Iris pigment epithelial cell (primary cell): ENCODE results near the gene PRRC2B.

Source experiments
- DNase-seq: peaks from one replicate; pipeline ENCODE4 v3.0.0-alpha.2; 2011; ENCODE audit warnings: low read depth

PRRC2B gene

DNA sequence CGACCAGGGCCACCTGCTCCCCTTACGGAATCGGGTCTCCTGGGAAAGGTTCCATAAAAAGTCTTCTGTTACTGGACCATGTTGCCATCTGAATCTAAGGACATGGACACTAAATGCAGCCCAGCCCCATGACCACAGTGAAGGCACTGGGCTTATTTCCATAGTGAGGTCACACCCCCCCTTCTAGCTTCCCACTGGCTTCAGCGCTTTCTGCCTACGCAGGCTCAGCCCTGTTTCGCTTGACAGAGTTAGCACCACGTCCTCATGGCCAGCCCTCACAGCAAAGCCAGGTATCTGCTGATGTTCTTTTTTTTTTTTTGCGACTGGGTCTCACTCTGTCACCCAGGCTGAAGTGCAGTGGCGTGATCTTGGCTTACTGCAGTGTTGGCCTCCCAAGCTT lies 123.0 kb downstream of the PRRC2B start:
- no peak for DNase-seq

DNA sequence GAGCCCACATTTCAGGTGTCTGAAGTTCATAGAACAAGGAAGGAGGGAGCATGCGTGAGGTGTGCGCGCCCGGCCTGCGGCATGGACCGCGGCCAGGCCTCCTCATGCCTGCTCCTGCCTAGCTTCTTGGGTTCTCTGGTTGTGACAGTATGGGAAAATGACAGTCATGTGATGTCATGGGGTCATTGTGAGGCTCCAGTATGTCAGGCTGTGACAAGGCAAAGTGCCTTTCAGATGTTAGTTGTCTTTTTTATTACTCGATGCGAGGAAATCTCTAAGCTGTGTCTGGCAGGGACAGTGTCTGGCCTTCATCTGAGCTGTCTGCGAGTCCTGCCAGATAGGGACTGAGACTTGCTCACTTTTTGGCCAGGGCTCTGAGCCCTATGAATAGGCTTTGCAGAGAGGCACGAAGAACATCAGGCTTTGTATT lies 123.9 kb downstream of the PRRC2B start:
- no peak for DNase-seq

DNA sequence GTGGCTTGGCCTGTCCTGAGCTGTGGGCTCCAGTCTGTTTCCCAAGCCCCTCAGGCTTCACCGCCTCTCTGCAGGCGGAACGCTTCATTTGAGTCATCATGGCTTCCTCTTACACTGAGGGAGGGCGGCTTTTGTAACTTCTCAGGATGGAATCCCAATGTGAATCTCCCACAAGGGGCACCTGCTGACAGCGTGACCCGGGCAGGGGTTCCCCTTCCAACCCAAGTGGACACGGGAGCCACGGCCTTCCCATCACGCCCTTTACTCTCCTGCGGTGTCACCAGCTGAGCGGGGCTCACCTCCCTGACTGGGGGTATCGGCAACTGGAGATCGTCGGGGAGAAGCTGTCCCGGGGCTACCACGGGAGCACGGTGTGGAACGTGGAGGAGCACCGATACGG lies 124.7 kb downstream of the PRRC2B start:
- no peak for DNase-seq

DNA sequence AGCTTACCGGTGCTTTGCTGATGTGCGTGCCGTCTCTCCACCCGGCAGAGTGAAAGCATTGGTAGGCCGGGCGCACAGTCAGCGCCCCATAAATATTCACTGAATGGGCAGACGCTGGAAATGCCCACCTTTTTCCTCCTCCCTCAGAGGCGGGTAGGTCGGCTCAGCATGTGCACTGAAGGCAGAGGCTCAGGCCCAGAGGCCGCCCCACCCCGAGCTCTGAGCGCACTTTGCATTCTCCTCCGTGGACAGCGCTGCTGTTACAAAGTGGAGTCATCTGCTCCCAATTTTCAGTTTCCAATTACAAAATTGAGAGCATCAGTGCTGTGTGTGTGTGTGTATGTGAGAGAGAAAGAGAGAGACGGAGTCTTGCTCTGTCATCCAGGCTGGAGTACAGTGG lies 126.6 kb downstream of the PRRC2B start:
- DNase-seq = no peak

DNA sequence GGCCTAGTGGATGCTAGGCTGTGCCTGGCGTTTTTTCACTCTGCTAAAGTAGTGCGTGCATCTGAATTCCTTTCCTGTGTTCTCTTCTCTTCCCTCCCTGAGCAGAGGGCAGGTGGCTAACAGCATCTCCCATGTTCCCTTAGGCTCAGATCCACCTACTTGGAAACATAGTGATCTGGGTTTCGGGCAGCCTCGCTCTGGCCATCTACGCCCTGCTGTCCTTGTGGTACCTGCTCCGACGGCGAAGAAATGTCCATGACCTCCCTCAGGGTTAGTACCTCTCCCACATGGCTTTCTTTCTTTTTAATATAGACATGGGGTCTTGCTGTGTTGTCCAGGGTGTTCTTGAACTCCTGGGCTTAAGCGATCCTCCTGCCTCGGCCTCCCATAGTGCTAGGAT lies 127.3 kb downstream of the PRRC2B start:
- DNase-seq = no peak

DNA sequence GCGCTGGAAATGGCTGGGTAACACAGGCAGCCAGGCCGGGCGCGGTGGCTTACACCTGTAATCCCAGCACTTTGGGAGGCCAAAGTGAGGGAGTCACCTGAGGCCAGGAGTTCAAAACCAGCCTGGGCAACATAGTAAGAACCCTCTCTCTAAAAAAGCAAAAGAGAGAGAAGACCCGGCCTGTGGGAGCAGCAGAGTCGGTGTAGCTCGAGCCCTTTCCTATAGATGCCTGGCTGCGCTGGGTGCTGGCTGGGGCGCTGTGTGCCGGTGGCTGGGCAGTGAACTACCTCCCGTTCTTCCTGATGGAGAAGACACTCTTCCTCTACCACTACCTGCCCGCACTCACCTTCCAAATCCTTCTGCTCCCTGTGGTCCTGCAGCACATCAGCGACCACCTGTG lies 127.9 kb downstream of the PRRC2B start:
- DNase-seq = no peak

DNA sequence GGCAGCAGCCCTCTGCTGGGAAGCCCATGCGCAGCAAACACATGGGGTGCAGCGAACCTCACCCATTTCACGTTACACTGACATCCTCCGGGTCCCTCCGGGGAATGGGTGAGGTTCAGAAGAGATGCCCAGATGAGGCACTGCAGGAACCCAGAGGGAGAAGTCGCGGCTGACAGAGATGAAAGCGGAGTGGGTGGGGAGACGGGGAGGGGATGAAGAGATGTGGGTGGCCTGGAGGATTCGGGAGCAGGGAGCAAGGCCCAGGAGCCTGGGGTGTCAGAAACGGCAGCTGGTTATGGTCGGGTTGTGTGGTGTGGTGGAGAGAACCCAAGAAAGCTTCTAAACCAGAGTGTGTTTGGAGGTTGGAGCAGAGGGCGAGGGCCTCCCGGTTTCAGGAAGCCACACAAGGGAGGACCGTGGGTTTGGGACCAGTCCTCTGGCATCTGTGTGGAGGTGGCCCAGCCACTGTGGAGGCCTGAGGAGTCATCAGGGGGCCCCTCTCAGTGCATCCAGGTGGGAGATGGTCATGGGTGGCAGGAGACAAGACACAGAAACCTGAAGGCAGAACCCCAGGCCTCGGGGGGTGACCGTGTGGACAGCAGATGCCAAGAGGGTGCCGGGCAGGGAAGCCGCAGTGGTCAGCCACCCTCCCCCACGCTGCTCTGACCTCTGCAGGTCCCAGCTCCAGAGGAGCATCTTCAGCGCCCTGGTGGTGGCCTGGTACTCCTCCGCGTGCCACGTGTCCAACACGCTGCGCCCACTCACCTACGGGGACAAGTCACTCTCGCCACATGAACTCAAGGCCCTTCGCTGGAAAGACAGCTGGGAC lies 128.6 kb downstream of the PRRC2B start:
- no peak for DNase-seq

DNA sequence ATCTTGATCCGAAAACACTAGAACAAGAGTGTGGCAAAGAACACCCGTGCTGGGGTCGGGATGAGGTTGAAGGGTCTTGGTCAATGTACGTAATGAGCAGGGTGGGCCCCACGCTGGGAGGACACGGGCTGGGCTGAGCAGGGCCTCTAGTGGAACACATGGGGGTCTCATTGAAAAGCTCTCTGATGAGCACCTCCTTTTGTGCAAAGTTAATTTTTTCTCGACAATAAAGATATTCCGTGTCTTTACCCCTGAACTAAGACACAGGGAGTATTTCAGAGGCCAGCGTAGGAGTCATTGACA lies 129.2 kb downstream of the PRRC2B start:
- no peak for DNase-seq

DNA sequence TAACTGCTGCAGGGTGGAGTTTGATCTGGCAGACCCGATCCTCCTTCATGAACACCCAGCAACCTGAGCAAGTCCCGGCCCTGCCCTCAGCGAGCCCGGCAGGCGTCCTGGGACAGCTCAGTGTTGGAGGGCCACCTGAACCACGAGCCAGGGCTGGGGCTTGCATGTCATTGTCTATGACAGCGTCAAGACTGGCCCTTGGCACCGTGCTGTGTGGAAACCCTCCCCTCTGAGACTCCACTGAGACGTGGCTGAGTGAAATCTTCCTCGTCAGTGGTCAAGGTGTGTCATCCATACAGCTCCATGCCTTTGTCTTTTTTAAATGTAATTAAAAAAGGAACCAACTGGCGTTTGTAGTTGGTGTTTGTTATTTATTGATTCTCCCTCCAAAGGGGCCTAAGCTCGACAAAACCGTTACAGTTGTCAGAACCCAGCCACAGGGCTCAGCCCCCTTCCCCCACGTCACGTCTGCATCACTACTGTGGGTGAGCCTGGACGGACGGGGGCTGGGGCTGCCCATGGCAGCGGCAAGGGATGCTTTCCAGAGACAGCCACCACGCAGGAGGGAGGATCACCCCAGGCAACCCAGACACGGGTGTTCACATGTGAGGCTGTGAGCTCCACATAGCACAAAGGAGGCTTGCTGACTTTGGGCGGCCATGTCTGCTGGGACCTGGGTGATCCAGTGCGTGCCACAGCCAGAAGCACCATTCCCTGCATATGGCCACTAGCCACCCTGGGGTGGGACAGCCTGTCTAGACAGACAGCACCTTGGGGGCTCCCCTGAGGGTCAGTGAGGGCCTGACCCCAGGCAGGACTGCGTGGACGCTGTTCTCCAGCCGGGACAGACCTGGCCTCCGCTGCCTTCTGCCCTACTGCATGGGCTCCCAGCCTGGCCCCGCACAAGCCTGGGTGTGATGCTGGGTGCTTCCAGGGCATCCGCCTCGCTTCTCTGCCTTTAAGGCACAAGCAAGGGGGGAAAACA lies 129.9 kb downstream of the PRRC2B start:
- no peak for DNase-seq

DNA sequence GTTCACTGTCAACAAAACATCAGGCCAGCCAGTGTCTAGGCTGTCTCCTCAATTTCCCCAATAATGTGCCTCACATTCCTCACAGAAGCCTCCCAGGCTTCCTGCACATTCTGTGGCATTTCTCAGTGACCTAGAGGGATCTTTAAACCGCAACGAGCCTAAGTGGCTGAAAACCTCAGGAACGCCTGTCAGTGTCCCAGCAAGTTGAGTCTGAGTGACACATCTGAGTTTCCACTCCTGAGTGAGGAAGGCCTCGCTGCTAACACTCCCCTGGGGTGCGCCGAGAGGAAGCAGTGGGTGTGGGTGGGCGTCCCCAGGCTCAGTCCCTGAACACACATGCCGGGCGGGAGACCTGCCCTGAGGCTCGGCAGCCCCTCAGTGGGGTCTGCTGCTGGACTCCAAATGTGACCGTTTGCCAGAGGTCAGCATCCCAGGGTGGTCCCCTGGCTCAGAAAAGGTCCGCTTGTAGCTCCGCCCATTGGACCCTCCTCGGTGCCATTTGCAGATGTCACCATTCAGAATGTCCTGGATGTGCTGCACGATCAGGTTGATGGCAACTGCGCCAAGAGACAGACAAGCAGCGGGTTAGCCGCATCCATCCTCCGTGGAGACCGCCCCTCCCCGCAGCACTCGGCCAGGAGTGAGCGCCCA lies 130.9 kb downstream of the PRRC2B start:
- DNase-seq = peak; percentile 75

DNA sequence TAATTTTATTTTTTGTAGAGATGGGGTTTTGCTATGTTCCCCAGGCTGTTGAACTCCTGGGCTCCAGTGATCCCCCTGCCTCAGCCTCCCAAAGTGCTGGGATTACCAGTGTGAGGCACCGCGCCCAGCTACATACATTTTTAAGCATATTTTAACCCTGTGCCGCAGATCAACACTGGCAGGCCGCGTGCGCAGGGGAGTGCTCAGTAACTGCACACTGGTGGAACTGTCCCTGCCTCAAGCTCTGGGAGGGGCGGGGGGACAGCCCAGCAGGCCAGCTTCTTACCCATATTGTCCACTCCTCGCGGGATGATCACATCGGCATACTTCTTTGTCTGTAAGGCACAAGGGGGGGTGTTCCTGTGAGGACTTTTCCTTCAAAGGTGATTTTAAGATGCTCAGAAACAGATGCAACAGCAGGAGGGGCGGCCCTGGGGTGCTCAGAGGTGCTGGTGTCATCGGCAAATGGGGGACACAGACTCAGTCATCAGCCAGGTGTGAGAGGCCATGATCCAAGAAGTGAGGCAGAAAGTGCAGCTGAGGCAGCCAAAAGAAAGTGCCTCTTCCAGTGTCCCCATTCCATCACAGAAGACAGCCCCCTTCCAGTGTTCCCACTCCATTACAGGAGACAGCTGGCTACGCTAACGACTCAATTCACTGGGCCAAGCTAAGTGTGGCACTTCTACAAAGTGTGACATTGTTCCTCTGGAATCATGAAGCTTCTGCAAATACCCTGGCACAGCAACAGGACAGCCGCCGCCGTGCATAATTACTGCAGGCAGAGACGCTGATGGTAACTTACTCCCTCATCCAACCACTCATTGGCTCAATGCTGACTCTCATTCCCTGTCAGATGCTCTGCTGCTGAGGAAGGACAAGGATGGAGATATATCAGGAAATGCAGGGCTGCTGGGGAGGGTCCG lies 132.0 kb downstream of the PRRC2B start:
- DNase-seq = no peak

DNA sequence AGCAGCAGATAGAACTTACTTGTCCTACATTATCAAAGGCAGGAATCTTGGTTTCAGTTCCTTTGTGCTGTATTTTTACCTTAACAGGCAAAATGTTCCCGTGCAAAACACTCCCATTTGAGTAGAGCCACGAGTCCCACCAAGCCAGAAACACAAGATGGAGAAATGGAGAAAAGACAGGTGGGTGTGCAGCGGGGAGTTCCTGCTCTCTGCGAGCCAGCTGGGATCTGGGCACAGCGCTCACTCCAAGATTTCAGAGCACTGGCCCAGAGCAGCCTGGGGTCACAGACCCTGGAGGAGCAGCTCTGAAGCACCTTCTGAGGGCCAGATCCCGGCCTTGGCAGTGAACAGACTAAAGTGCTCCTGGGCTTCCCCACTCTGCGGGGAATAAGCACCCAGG lies 134.3 kb downstream of the PRRC2B start:
- no peak for DNase-seq

DNA sequence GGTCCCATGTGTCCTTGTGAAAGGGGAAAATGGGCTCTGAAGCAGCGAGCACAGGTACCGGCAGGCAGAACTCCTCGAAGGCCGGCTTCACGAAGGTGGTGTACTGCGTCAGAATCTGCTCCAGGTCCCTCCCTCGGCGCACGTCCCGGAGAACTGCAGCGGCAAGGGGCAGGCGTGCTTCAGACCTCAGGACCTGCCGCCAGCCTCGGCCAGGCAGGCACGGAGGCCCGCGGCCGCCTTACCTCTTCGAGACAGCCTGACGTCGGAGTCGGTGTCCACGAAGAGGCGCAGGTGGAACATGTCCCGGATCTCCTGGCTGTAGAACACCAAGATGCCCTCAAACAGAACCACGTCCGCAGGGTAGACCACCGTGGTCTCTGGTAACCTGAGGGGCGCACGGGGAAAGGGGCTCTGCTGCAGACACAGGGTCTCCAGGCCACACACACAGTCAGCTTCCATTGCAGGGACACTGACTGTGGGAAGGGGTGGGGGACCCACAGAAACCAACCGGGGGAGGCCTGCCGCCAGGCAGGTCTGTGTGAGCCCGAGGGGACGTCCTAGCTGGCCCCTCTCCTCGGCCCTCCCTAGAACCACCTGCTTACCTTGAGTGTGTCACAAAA lies 135.1 kb downstream of the PRRC2B start:
- DNase-seq = no peak

DNA sequence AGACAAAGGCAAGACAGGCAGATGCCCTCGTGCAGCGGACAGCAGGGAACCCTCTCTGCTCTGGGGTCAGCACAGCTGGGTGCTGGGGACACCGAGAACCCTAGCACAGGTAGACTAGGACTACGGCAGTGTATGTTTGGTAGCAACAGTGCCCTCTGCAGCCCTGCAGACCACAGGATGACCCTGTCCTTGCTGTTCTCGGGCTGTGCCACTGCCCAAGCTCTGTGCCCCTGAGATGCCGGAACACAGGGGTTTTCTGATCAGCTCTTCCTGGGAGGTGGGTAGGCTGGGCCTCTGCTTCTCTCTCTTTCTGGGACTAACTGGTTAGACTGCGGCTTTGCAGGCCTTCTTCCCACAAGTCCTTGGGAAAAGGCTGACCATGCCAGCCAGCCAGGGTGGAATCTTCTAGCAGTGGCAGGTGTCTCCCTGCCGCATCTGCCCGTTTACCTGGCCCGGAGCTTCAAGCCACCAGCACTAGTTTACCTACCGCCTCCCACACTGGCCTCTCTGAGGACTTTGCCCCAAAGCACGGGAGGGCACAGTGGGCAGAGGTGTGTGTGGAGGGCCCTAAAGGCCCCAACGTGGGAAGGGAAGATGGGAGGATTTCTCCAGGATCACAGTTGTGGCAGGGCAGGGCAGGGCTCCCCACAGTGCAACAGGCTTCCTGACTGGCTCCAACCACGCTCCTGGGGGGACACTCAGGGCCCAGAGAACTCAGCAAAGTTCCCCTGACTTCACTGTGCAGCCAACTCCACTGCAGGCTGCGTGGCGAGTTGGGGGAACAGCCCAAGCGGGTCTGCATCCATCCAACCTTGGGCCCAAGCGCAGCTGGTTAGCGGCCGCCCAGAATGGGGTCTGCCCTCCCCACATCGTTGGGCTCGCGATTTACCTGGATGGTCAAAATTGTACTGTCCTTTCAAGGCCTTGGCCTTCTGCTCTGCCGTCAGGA lies 136.0 kb downstream of the PRRC2B start:
- no peak for DNase-seq

DNA sequence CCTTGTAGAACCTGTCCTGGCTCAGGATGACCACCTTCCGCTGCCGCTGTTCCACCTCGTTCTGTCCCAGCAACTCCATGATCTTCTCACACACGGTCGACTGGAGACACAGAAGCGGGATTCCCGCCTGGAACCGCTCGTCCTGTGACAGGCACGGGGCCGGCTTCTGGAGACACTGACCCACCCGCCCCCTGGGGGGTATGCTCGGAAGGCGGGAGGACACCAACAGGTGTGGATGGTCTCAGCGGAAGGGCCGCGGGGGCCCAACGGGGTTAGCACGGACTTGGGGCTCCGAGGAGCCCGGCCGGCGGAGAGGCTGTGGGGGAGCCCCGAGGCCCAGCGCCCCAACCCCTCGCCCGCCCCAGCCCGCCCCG lies 136.6 kb downstream of the PRRC2B start:
- peak; percentile 27 for DNase-seq

DNA sequence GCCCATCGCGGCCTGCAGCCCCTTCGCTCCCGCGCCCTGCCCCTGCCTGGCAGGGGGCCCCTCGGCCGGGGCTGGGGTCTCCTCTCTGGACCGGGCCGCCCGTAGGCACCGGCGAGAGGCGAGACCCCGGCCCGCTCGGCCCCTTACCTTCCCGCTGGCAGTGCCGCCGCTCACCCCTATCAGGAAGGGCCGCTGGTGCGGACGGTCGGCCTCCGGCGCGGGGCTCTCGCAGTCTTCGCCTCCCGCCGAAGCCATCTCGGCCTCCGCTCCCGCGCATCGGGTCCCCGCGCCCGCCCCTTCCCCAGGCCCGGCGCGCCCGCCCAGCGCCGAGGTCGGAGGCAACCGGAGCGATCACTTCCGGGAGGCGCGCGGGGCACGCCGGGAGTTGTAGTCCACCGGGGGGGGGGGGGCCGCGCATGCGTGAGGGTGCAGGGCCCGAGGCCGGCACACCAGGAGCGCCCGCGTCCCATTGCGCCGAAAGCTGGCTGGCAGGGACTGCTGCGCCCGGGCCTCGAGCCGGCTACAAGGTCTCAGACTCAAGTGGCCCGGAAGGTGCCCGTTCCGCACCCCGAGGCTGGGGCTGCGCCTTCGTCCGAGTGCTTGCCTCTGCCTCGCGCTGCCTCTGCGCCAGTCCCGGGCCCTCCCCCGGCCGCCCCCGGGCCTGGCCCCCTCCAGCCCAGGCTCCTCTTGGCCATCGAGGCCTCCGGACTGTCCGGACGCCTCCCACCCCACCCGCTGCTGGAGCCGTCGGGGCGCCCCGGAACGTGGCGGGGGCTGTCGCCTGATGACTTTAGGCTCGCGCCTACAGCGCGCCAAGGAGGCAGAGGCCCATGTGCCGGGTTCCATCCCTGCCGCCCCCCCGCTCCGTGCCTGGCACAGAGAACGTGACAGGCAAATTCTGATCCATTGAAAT lies 137.3 kb downstream of the PRRC2B start, which contains the start of gene UCK1:
Gene UCK1 (minus strand): TSS at position 344 of the 913 bp plus-strand sequence. CDS start 89 bp downstream, at position 255.
- DNase-seq = peak; percentile 72

DNA sequence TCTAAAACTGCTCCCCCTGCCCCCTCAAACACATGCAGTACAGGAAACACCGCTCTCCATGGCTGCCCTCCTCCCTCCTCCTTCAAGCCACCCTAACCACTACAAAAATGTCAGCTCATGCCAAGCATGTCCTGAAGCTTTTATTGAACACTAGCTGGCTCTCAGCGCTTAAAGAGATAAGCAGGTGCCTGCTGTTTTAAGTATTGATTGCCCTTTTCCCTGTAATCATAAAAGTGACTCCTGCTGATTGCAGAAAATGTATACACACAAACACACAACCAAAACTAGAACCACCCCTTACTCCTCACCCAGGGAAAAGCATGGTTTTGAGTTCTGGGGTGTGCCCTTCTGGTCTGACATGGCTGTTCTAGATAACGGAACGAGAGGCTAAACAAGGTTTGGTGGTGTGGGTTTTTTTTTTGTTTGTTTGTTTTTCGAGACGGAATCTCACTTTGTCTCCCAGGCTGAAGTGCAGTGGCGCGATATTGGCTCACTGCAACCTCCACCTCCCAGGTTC lies 140.9 kb downstream of the PRRC2B start:
- DNase-seq = no peak

DNA sequence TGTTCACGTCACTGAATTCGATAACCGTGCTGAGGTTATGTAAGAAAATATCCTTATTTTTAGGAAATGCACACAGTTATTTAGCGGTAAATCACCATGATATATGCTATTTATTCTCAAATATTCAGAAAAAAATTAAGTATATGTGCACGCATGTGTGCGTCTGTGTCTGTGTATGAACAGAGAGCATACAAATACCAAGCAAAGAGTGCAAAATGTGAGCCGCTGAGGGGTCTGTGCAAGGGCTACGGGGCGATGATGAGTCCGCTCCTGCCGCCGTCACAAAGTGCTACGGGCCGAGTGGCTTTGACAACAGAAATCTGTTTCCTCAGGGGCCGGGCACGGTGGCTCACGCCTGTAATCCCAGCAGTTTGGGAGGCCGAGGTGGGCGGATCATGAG lies 144.1 kb downstream of the PRRC2B start:
- no peak for DNase-seq
